Ramos (cell line): Measurements from ENCODE around the gene SOCS3.
"Not testable (repeated sequence)": the region's sequence is repeated elsewhere in the genome, so short reads cannot be mapped to it uniquely, and the experiment has no call there.

Experiments used
- in situ Hi-C: fragments of 300-500 bp; cut with MboI; formaldehyde crosslinking; loops from one replicate; pipeline ENCODE4 v1.14.3; 2022; ENCODE audit warnings: low sequenced_read_pairs; ENCODE audit not compliant: unreplicated experiment

SOCS3 gene

GRCh38 chr17:78315355-78316114, 44.3 kb downstream of the SOCS3 start:
- in situ Hi-C loops = no loop called here

GRCh38 chr17:78314683-78315354, 45.1 kb downstream of the SOCS3 start:
- in situ Hi-C loops = no loop called here

DNA sequence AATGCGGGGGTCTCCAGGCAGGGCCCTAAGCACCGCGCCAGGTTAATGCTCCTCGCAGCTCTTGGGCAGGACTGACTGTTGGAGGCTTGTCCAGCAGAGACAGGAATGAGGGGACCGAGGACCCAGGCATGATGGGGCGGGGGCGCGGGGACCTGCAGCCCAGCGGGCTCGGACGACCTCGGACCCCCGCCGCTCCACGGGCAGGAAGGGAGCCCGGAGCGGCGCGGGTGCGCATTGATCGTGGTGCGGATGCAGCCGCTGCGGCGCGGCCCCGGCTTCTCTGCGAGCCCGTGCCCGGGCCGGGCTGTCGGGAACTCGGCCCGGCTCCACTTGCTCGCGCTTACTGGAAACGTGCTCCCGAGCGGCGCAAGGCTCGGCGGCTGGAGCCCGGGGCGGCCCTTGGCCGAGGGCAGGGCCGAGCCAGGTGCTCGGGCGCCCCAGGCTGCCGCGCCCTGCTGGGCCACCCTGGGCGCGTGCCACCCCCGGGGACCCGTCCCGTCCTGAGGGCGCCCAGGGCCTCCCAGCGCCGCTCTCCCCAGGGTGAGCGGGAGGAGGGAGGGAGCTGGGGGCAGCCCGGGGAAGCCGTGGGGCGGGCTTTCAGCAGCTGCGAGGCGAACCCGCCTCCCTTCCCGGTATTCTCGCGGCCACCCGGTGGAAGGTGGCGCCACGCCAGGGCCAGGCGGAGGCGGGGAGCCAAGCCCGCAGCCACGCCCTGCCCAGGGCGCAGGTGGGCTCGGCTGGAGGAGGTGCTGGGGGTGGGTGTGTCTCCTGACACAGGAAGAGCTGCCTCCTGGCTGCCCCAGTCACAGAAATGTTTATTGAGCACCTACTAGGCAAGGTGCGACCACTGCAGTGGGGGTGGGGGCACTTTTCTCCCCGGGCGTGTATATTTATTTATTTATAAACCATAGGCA, 45.9 kb downstream of the SOCS3 start:
- in situ Hi-C loops = no loop called here

GRCh38 chr17:78309659-78310255, 50.1 kb downstream of the SOCS3 start:
- in situ Hi-C loops = not testable (repeated sequence)

- in situ Hi-C loops = no loop called here
Observed at GRCh38 chr17:78307887-78308638, 51.8 kb downstream of the SOCS3 start.

- in situ Hi-C loops = no loop called here
Observed at GRCh38 chr17:78306913-78307312, 53.0 kb downstream of the SOCS3 start.
